VCaP (cell line): ENCODE results near the gene SCN10A.

Experiments used
- H3K27ac ChIP-seq: fragments of 450-650 bp; 2 replicates; pipeline ENCODE4 v1.5.1; 2017
- CTCF ChIP-seq: fragments of 450-650 bp; conservative IDR thresholded peaks from 2 replicates; pipeline ENCODE4 v1.5.1; 2017; ENCODE audit warnings: mild to moderate bottlenecking, moderate library complexity

Gene SCN10A

GRCh38 chr3:38746641-38747040 is 69.4 kb downstream of the SCN10A start:
- no peak for TF ChIP-seq CTCF

GRCh38 chr3:38743043-38743442 is 73.0 kb downstream of the SCN10A start:
- H3K27ac ChIP-seq: no peak overlapping the region
- no peak for TF ChIP-seq CTCF

More at GRCh38 chr3:38746641-38747040, 69.4 kb downstream of the SCN10A start:
- H3K27ac ChIP-seq: no peak overlapping the region

DNA sequence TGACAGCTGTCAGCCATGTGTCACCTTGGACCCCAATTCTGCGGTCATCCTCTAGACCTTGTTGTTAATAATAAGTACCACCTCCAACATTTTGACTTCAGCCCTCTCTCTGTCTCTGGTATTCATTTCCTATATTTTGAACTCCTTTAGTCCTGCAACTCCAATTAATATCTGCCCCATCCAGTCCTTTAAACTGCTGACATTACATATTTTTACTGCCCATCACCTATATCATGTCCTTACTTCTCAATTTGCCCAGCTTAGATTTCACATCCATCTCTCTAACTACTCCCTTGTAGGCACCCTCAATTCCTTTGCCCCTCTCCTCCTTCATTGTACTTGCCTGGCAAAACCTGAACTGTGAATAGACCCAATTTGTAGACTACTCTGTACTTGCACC is 73.5 kb downstream of the SCN10A start:
- no peak for TF ChIP-seq CTCF
- H3K27ac ChIP-seq: no peak overlapping the region

DNA sequence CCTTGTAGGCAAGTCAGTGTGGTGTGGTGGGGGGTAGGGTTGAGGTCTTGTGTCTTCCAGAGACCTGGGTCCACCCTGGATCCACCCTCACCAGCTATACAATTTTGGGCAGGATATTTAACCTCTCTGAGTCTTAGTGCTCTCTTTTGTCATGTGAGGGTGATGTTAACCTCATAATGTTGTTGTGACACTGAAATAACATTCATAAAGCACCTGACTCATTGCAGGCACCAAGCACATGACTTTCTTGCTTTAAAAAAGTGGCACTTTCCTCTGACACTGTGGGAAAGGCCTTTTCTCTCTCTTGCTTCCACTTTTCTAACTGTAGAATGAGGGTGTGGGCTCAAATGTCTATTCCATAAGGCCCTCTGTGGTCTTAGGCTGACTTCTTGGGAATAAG is 75.5 kb downstream of the SCN10A start:
- no peak for TF ChIP-seq CTCF

GRCh38 chr3:38739931-38740330 is 76.1 kb downstream of the SCN10A start:
- no peak for TF ChIP-seq CTCF

More for the DNA sequence above, 75.5 kb downstream of the SCN10A start:
- H3K27ac ChIP-seq: no peak overlapping the region

DNA sequence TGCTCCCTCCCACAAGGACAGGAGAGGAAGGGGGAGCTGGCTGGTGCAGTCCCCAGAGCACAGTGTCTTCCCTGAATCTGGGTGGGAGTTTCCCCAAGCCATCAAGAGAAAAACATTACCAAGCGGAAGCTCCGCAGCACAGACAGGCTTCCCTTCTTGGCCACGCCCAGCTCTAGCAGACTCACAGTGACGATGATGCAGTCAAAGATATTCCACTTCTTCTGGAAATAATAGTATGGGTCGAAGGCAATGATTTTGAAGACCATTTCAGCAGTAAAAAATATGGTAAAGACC is 76.7 kb downstream of the SCN10A start:
- no peak for TF ChIP-seq CTCF
- no peak overlapping the region for H3K27ac ChIP-seq

More at GRCh38 chr3:38739931-38740330, 76.1 kb downstream of the SCN10A start:
- H3K27ac ChIP-seq: no peak overlapping the region

DNA sequence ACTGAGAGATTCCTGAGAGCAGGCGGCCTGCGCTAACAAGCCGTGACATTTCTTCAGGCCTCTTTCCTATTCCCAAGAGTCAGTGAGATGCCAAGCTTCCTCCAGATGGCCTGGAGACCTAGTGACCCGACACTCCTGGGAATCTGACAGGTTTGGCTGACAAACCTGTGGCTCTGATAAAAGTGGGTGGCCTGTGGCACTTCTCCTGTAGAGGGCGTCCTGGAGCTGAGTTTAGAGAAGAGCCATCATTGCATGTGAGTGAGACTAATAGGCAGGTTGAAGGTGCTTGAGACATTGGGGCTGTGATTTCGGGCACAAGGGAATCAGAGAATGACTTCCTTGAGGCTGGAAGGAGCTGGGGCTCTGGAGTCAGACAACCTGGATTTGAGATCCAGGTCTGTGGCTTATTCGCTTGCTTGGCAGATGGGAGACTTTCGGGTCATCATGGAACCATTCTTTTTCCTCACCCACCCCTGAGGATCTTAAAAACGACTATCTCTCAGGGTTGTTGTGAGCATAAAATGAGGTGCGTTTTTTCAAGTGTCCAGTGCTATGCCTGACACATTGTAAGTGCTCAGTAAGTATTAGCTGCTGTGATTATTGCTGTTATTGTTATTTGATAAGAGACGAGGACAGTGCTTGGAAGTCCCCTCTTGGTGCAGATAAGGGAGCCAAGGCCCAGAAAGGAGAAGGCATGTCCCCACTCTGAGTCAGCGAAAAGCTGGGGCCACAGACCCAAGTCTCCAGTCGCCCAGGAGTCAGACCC is 77.2 kb downstream of the SCN10A start:
- peak; percentile 70 for TF ChIP-seq CTCF

More for the DNA sequence above, 77.2 kb downstream of the SCN10A start:
- H3K27ac ChIP-seq: no peak overlapping the region
